Inflammatory macrophage treated with lipopolysaccharide for 4 hours (primary cell): ENCODE results near the gene C1QTNF5.
"Not testable (repeated sequence)": the region's sequence is repeated elsewhere in the genome, so short reads cannot be mapped to it uniquely, and the experiment has no call there.

Source experiments
- DNase-seq: peaks from one replicate; pipeline ENCODE4 v3.0.0-alpha.2; 2020

Gene C1QTNF5

GRCh38 chr11:119340335-119341221, at the start of gene C1QTNF5:
Gene C1QTNF5, minus strand, starts transcription at chr11:119340883. Its CDS starts 486 bp downstream, at chr11:119340397.
- DNase-seq: no peak

DNA sequence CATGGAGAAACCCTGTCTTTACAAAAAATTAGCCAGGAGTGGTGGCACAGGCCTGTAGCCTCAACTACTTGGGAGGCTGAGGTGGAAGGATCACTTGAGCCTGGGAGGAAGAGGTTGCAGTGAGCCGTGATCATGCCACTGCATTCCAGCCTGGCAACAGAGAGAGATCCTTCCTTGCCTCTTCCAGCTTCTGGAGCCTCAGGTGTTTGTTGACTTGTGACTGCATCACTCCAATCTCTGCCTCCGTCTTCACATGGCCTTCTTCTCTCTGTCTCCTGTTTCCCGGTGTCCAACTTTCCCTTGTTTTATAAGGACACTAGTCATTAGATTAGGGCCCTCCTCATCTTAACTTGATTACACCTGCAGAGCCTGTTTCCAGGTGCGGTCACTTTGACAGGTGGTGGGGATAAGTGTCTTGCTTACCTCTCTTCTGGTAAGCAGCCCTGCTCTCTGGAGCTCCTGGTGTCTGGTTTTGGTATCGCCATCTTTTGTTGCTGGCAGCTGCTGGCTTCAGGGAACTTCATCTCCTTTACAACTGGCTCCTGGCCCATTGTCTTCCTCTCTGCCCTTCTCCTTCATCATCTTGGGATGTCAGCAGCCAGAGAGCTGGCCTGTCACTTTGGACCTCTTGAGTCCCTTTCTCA, 49.0 kb upstream of the C1QTNF5 start:
- DNase-seq: no peak

GRCh38 chr11:119388103-119388502, 47.4 kb upstream of the C1QTNF5 start:
- DNase-seq: no peak

- no peak for DNase-seq
These were observed 43.6 kb upstream of the C1QTNF5 start for GRCh38 chr11:119384332-119384731.

GRCh38 chr11:119382513-119382912, 41.8 kb upstream of the C1QTNF5 start:
- not testable (repeated sequence) for DNase-seq

- DNase-seq: no peak
These were observed 41.4 kb upstream of the C1QTNF5 start for GRCh38 chr11:119382101-119382500.

DNA sequence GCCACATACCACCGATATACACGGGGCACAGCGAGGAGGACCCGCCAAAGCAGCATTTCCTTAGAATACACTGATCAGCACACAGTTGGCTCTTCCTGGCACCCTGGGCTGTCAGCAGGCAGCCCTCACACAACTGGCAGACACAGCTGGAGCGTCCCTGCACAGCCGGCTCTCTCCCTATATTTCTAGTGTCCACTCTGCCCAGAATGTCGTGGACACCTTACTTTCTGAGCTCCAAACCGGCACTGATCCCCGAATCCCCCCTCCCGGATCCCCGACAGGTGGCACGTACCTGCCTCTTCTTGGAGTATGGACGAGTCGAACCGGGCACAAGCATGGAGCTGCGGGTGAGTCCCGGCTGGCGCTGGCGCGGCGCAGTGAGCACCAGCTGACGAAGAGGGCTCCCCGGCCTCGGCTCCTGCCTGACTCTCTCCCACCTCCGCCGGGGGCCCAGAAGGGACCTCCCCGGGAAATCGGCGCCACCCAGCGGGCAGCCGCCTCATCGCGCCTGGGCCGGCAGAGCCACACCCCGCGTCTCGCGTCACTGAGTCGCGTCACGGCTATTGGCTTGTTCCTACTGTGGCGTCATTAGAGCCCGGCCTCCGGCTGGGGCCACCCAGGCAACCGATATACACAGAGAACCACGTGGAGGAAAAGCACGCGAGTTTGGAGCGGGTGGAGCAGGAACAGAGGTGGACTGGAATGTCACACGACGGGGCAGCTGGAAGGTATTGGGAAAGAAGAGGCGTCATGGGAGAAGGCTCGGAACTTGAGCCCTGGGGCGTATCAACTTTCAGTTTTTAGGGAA, 40.7 kb upstream of the C1QTNF5 start, which contains the start of gene USP2:
Gene USP2 (minus strand): TSS at position 510 of the 808 bp plus-strand sequence. CDS start 8,210 bp downstream, outside the sequence.
- DNase-seq: peak; percentile 97

DNA sequence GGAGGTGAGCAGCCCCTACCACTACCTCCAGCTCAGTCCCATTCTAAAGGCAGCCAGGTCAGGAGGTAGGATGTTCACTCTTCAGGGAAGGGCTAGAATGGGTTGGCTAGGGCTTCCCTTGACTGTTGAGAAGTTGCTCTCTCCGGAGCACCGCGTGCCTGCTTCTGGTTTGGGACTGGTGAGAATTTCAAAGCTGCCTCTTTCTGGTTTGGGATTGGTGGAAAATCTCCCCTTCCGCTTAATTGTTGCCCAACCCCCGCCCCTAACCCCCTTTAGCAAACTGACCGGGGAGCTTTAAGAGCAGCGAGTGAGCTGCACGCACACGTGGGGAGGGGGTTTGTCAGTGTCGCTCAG, 40.1 kb upstream of the C1QTNF5 start:
- no peak for DNase-seq

DNA sequence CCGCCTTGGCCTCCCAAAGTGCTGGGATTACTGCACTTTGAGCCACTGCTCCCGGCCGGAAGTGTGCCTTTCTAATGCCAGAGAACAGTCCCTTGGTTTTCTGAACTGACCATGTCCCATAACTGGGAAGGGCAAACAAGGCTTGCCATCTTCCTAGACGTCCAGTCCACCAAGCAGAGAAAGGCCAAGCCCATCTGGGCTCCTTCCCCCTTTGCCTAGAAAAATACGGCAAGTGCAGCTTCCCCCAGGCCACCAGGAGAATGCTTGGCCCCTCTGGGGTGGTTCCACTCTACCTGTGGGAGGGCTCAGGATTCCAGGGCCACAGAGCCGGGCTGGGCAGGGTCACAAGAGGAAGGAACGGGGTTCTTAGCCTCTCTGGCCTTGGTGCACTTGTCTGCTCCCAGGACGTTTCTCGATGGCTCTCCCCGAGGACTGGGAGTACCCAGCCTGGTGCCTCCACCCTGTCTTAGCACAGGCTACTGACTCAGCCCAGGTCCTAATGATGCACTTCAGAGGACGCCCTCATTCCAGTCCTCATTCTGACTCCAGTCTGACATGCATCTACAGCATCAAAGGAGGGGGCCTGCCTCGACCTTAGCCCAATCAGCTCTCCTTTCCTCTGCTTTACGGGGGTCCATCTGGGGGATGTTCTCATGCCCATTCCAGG, 39.6 kb upstream of the C1QTNF5 start:
- no peak for DNase-seq

- no peak for DNase-seq
These were observed 38.3 kb upstream of the C1QTNF5 start for GRCh38 chr11:119378851-119379465.

DNA sequence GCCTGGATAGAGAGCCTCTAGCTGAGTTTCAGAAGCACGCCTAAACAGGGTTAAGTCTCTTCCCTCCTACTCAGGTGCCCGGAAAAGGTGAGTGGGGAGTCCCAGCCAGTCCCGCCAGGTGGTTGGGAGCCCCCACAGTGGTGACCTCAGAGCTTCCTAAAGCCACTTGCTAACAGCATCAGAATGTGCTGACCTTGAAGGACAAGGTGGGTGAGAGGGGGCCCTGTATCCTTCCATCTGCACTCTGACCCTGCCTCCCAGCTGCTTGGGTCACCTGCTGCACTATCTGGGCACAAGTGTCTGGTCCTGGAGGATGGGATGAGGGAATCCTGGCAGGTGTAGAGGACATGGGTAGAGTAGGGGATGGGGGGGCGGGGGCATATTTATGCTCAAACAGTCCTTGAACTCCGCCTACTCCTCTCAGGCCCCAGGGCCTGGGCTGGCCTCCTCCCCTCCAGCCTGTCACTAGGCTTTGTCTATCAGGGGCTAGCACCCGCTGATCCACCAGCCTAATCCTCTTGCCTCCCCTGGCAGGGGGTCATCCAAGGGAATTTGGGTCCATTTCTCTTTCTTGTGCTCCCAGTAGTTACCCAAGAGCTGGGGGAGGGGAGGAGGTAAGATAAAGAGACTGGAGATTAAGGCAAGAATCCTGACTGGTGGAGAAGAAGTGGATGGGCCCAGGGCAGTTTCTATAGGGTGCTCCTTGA, 37.4 kb upstream of the C1QTNF5 start:
- no peak for DNase-seq

DNA sequence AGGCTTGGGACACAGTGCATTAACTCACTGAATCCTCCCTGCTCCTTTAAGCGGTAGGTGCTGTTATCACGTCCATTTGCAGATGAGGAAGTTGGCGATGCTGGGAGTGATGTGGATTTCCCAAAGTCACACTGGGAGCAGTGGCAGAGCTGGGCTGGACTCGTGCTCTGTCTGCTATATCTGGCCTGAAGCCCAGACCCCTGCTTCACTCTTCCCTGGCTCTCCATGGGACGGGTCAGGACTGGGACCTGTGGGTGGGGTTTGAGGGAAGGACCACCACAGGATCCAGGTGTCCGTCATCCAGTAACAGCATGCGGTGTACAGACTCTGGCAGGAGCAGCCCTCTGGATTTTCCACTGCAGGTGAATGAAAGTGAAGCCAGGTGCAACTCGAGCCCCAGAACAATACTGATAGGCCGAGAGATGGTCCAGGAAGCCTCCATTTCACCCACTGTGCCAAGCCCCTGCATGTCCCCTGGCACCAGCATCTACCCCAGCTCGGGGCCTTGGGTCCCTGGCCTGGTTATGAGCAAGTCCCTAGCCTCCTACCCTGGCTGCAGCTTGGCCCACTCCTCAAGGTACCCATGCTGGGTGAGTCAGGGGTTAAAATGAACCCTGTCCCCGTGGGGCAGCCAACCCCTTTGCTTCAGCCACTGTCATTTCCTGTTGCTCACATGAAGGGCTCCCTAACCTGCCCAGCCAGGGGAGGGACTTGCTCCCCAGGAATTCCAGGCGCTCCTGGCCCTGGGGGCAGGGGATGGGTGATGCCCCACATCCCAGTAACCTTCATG, 36.6 kb upstream of the C1QTNF5 start:
- no peak for DNase-seq

DNA sequence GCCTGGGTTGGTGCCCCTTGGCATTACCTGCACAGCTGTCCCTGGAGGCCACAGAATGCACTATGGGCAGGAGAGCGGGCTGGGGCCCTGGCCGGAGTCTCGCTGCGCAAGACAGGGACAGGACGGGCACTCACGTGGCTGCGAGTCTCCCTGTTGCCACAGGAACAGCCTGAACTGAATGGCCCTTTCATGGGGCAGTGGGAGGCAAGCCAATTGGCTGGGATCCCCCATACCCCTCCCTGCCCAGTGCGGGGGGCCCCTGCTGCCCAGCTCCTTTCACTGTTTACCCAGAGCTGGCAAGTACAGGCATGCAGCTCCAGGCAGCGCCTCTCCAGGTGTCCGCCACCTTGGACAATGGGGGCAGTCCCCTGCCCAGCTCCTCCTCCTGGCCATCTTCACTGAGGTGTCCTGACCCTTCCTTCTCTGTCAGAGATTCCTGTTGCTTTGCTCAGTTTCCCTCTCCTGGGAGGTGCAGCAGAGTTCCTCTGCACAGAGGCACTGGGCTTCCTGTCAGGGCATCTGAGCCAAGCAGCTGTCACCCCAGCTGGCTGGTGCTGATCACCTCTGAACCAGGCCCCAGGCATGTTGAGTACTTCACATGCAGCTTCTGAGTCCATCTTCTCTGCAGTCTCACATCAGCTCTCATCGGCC, 35.6 kb upstream of the C1QTNF5 start:
- no peak for DNase-seq

DNA sequence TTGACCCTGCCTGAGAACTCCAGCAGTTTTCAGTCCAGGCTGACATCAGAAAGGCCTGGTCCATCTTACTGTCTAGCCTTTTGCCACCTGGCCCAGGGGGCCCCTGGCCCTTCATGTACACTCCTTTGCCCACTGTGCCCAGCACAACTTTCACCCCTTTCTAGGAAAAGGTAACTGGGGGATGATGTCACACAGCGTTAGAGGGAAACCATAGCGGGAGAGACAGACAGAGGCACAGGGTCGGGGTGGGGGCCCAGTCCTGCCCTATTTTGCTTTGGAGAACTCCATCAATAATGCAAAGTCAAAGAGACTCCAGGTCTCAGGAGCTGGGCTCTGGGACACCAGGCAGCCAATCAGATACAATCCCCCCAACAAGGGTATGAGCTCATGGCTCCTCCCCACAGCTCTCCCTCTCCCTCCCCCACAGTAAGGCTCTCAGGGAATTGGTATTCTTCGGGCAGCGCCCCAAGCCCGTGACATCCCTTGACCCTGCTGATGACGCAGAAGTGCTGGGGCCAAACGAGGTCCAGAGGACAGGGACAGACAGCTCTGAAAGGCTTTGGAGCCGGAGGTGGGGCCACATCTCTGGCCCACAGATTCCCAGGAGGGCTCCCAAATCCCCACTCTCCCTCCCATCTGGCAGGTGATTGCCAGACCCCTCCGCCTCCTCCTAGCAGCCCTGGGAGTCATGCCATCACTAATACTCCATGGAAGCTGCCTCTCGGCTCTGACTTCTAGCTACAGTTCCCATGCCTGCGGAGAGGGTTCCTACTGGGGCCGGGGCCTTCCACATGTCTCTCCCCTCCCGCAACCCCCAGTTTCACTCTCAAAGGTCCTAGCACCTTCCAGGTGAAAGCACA, 34.9 kb upstream of the C1QTNF5 start:
- DNase-seq: no peak

DNA sequence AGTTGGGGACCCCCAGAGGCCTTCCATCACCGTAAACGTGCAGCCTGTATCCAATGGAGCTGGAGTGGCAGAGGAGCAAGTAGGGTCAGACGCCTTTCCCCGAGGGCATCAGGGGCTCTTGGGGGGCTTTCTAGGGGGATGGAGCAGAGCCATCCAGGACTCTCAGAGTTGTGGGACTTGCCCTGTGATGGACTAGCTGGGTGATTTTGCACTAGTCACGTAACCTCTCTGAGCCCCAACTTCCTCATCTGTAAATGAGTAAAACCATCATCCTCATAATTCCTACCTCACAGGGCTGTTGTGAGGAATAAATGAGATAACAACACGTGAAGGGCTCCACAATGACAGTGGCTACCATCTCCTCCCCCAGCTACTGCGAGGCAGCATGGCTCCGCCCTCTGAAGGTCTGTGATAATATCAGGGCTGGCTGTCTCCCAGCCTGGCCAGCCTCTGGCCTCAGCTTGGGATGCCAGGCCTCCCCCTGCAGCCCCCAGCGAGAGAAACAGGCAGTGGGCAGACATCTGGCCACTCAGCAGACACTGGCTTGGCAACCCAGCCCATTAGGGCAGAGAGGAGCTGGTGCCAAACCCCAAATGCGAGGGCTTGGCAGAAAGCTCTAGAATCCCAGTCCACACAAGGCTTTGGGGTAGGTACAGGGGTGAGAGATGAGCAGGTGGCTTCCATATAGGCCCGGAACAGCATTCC, 34.1 kb upstream of the C1QTNF5 start:
- DNase-seq: no peak

GRCh38 chr11:119373921-119374631, 33.4 kb upstream of the C1QTNF5 start:
- DNase-seq: peak; percentile 66

DNA sequence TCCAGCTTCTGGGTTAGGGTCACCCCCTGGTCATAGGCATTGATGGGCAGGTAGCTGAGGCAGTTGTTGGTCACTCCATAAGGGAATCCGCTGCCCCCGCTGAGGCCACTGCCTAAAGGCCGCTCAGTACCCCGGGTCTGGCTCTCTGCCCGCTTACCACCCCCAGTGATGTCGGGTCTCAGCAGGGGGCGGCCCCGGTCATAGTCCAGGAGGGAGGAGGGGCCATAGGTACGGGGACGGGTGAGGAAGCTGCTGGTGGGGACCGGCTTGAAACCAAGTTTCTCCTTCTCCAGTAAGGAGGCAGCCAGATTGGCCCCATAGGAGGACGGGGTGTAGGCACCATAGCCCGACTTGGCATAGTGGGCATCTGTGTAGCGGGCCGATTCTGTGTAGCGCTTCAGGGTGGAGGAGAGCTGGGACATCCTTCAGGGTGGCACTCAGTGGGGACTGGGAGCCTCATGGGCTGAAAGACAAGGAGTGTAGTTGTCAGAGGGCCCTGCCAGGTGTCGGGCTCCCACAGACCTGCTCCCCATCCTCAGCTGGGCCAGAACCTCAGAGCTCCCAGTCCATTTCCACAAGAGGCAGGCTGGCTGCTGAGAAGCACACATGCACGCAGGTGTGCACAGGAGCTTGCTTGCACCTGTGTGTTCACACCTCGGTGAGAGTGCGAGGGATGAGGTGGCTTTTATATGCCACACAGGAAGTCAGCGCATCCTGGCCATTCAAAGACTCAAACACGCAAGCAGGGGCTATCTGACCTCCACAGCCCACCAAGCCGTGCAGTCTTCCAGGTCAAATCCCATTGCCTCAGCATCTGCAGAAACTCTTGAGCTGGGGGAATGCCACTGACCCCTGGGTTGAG, 32.6 kb upstream of the C1QTNF5 start:
- DNase-seq: no peak
